ENCODE measurements around the gene RAX2.
"Not testable (repeated sequence)": the region's sequence is repeated elsewhere in the genome, so short reads cannot be mapped to it uniquely, and the experiment has no call there.

RAX2 gene

GRCh38 chr19:3771906-3772455 lies at the start of gene RAX2:
Gene RAX2, minus strand, starts transcription at chr19:3772228. Its CDS starts 486 bp downstream, at chr19:3771742.
- DNase-seq (ENCODE audit: low read depth in 2 of 3, low spot score in 2 of 3), result no peak

GRCh38 chr19:3821156-3821555 lies 49.1 kb upstream of the RAX2 start:
- DNase-seq (ENCODE audit: low read depth in 2 of 3, low spot score in 2 of 3), result no peak

GRCh38 chr19:3819989-3820388 lies 48.0 kb upstream of the RAX2 start:
- DNase-seq (ENCODE audit: low read depth in 2 of 3, low spot score in 2 of 3), result no peak

GRCh38 chr19:3818918-3819317 lies 46.9 kb upstream of the RAX2 start:
- no peak for DNase-seq (ENCODE audit: low read depth in 2 of 3, low spot score in 2 of 3)

- DNase-seq (ENCODE audit: low read depth in 2 of 3, low spot score in 2 of 3), result no peak
Observed at GRCh38 chr19:3818466-3818865, 46.4 kb upstream of the RAX2 start.

- no peak for DNase-seq (ENCODE audit: low read depth in 2 of 3, low spot score in 2 of 3)
Observed at GRCh38 chr19:3817761-3818160, 45.7 kb upstream of the RAX2 start.

GRCh38 chr19:3816566-3817218 lies 44.7 kb upstream of the RAX2 start:
- no peak for DNase-seq (ENCODE audit: low read depth in 2 of 3, low spot score in 2 of 3)

- not testable (repeated sequence) for DNase-seq (ENCODE audit: low read depth in 2 of 3, low spot score in 2 of 3)
Observed at GRCh38 chr19:3816148-3816547, 44.1 kb upstream of the RAX2 start.

- DNase-seq (ENCODE audit: low read depth in 2 of 3, low spot score in 2 of 3), result no peak
Observed at GRCh38 chr19:3814648-3815047, 42.6 kb upstream of the RAX2 start.

GRCh38 chr19:3813473-3814392 lies 41.7 kb upstream of the RAX2 start:
- no peak for DNase-seq (ENCODE audit: low read depth in 2 of 3, low spot score in 2 of 3)

- no peak for DNase-seq (ENCODE audit: low read depth in 2 of 3, low spot score in 2 of 3)
Observed at GRCh38 chr19:3810708-3811355, 38.8 kb upstream of the RAX2 start.

GRCh38 chr19:3809881-3810707 lies 38.1 kb upstream of the RAX2 start:
- DNase-seq (ENCODE audit: low read depth in 2 of 3, low spot score in 2 of 3), result no peak

- DNase-seq (ENCODE audit: low read depth in 2 of 3, low spot score in 2 of 3), result no peak
Observed at GRCh38 chr19:3808420-3809143, 36.6 kb upstream of the RAX2 start.

GRCh38 chr19:3807574-3808354 lies 35.7 kb upstream of the RAX2 start:
- DNase-seq (ENCODE audit: low read depth in 2 of 3, low spot score in 2 of 3), result no peak

- DNase-seq (ENCODE audit: low read depth in 2 of 3, low spot score in 2 of 3), result no peak
Observed at GRCh38 chr19:3807131-3807480, 35.1 kb upstream of the RAX2 start.

GRCh38 chr19:3805859-3806258 lies 33.8 kb upstream of the RAX2 start:
- DNase-seq (ENCODE audit: low read depth in 2 of 3, low spot score in 2 of 3), result no peak

- no peak for DNase-seq (ENCODE audit: low read depth in 2 of 3, low spot score in 2 of 3)
Observed at GRCh38 chr19:3804429-3804828, 32.4 kb upstream of the RAX2 start.

GRCh38 chr19:3803986-3804385 lies 32.0 kb upstream of the RAX2 start:
- no peak for DNase-seq (ENCODE audit: low read depth in 2 of 3, low spot score in 2 of 3)

- no peak for DNase-seq (ENCODE audit: low read depth in 2 of 3, low spot score in 2 of 3)
Observed at GRCh38 chr19:3803114-3803888, 31.3 kb upstream of the RAX2 start.
